Tongue (tissue), 2 donors: ENCODE results near the gene ZDHHC8. TPM values are rescaled to one million over a fixed set of nuclear protein-coding genes. Genes with fewer than 3 reads are reported as not detected.

ENCODE experiments used
- DNase-seq: peaks from one replicate; pipeline ENCODE4 v3.0.0-alpha.2; 2015
- total RNA-seq: library from RNA; depleted of rRNA; stranded (reverse); fragments of >200 nt; gene quantifications from one replicate; pipeline ENCODE4 v1.2.3, GENCODE V29; 2014

ZDHHC8 gene
- total RNA-seq, 1 donor from 2014 or later = 39.4 TPM

GRCh38 chr22:20130319-20130718 is 1.3 kb upstream of the ZDHHC8 start:
- no peak for DNase-seq

DNA sequence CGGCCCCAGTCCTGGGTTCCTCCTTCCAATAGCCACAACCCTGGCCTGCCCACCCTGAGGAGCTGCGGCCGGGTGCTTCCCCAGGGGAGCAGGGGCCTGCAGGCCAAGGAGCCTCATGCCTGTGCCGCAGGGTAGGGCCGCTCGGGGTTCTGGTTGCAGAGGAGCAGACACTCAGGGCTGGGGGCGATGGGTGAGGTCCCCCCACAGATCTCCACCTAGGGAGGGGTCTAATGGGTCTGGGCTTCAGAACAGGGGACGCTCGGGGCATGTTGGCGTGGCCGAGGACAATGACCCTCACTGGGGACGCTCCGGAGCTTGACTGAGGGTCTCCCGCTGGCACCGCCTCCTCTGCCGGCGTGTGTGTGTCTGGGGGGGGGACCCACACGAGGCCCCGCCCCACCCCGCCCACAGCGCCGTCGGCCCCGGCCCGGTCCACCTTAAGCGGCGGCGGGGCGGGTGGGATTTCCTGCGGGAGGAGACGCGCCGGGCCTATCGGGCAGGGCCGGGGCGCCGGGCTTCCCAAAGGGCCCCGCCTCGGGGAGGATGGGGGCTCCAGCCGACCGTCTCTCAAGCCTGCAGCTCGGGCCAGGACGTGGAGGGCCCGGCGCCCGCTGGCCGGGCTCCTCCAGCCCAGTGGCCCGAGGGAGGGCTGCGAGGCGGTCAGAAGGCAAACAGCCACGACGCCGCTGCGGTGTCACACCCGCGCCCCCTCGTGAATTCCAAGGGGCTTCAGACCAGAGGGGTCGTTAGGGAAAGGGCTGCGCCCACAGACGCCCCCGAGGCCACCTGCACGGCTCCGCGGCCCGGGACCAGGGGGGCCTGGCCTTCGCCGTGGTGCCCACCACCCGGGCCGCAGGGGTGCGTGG is 640 bp upstream of the ZDHHC8 start:
- peak; percentile 91 for DNase-seq

DNA sequence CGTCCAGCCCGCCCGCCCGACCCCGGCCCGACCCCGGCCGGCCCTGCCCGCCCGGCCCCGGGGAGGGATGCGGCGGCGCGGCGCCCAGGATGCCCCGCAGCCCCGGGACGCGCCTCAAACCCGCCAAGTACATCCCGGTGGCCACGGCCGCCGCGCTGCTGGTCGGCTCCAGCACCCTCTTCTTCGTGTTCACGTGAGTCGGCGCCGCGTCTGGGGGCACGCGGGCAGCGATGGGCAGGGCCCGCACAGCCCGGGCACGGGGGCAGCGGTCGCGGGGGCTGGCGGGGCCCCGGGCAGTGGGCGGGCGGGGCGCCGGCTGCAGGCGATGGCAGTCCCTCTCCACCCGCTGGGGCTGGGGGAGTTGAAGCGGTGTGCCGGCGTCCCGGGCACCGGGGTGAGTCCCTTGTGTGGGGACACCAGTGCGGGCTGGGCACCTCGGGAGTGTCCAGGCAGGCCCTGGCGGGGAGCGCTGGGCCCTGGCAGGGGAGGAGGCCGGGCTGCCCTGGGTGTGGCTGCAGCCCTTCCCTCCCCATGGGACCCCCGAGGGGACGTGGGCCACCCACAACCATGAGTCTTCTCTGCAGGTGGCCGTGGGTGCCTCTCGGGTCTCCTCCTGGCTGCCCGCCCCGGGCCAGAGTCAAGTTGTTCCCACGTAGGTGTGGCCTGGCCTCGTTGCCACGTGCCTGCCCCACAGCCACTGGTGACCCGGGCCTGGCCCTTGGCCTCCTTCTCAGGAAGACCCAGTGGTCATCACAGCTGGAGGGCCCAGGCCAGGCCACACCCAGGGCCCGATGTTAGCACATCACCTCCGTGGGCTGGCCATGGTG is 468 bp downstream of the ZDHHC8 start:
- DNase-seq = no peak

DNA sequence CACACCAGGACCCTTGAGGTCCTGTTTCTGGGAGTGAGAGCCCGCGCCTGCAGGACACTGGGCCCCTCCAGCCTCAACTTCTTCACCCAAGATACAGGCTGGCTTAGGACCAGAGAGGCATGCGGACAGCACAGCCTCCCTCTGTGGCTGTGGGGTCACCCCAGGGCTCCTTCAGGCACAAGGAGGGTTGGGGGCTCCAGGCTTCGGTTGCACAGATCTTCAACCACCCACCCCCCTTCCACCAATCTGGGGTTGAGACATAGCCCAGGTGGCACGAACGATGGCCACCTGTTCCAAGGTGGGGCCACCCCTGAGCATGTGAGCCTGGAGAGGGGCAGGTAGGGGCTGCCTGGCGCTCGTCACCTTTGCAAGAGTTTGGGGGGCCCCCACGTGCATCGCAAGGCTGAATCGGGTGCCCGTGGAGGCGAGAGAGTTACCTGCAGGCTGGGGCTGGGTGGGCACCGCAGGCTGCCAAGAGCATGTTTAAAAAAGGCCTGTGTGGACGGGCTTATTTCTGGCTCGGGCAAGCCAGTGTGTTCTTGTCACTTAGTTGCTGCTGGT is 1.2 kb downstream of the ZDHHC8 start:
- DNase-seq = no peak

GRCh38 chr22:20133930-20134549 is 2.4 kb downstream of the ZDHHC8 start:
- DNase-seq = no peak

GRCh38 chr22:20135265-20135664 is 3.7 kb downstream of the ZDHHC8 start:
- no peak for DNase-seq

GRCh38 chr22:20135806-20136602 is 4.4 kb downstream of the ZDHHC8 start:
- DNase-seq = no peak

DNA sequence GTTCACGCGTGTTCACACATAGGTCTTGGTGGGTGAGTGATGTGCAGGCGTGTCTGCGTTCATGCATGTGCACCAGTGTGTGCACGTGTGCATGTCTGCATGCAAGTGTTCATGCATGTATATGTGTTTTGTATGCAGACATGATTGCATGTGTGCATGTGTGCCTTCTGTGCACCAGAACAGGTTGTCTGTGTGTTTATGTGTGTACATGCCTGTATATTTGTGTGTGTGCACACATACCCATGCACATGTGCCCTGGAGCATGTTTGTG is 4.9 kb downstream of the ZDHHC8 start:
- no peak for DNase-seq

- DNase-seq = no peak
Measured at GRCh38 chr22:20137113-20137512, 5.5 kb downstream of the ZDHHC8 start.

GRCh38 chr22:20137671-20138416 is 6.2 kb downstream of the ZDHHC8 start:
- DNase-seq = peak; percentile 66

GRCh38 chr22:20138417-20138738 is 6.8 kb downstream of the ZDHHC8 start:
- DNase-seq = no peak

DNA sequence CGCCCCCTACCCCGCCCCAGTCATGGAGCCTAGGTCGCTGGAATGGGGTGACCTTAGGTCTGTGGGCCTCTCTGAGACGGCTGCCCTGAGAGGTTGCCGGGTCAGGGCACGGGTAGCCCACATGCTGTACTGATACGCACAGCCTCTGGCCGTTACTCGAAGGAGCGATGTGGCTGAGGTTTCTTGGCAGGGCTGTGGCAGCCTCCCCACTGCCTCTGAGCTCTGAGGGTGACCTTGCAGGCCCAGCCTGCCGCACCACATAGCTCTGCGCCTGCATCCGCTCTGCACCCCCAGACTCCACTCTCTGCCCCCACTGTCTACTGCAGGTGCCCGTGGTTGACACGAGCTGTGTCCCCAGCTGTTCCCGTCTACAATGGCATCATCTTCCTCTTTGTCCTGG is 7.3 kb downstream of the ZDHHC8 start:
- DNase-seq = no peak

- DNase-seq = no peak
Measured at GRCh38 chr22:20139391-20140106, 7.9 kb downstream of the ZDHHC8 start.

GRCh38 chr22:20140107-20140445 is 8.5 kb downstream of the ZDHHC8 start:
- DNase-seq = no peak

DNA sequence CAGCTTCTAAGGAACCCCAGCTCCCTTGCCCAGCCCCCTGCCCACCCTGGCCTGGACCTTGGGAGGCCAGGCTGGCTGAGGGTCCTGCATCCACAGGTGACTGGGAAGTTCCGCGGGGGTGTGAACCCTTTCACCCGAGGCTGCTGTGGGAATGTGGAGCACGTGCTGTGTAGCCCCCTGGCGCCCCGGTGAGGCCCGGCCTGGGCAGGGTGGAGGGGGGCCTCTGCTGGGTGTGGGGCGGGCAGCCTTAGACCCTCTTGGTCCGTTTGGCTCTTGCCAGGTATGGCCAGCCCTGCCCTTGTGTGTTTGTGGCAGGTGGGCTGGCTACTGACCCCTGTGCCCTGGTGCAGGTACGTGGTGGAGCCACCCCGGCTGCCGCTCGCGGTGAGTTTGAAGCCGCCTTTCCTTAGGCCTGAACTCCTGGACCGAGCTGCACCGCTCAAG is 8.9 kb downstream of the ZDHHC8 start:
- no peak for DNase-seq

DNA sequence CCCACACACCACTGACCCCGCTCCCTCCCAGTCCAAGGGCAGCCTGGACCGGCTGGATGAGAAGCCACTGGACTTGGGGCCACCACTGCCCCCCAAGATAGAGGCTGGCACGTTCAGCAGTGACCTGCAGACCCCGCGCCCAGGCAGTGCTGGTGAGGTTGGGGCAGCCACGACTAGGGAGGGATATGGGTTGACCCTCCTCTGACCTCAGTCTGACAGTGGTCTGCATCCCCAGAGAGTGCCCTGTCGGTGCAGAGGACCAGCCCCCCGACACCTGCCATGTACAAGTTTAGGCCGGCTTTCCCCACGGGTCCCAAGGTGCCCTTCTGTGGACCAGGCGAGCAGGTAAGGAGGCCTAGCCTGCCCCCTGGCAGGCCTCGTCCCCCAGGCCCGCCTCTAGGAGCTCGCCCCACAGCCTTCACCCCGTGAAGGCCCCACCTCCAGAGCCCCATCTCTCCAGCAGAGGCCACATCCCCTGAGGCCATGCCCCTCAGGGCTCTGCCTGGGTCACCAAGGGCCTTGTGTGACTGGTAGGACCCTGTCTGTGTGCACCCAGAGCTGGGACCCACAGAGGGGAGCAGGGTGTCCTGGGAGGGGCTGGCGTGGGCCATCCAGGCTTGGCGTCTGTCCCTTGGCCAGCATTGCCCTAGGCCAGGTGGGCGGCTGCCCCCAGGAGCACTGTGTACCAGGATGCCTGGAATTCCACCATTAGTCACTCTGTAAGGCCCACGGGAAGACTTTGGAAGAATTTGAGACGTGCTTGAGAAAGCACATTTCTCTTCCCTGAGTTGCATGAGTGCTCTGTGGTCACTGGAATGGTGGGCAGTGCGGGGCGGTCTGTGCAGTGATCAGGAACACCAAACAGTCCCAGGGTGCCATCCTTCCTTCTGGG is 9.8 kb downstream of the ZDHHC8 start:
- no peak for DNase-seq

- DNase-seq = no peak
Measured at GRCh38 chr22:20142711-20143621, 11.4 kb downstream of the ZDHHC8 start.

GRCh38 chr22:20143883-20144665 is 12.5 kb downstream of the ZDHHC8 start:
- DNase-seq = no peak
